ENCODE results near the gene TSHZ2.

Gene TSHZ2

DNA sequence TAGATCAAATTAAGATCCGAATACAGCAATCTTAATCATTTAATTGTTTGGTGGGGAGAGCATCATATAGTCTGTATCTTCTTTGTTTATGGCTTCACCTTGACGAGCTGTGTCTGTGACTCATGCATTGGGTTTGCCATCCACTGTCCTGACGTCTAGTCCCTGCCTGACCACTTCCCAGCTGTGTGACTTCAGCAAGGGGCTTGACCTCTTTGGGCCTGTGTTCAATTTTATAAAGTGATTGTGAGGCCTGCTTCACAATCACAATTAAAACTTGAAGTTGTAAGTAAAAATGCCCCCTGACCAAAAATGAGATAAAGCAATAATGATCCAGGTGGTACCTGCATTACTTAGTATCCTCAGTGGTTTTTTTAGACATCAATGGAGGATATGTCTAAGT, 412.2 kb downstream of the TSHZ2 start:
- TF ChIP-seq TEAD4 (IDR thresholded peaks at IDR 0.05) = no peak

DNA sequence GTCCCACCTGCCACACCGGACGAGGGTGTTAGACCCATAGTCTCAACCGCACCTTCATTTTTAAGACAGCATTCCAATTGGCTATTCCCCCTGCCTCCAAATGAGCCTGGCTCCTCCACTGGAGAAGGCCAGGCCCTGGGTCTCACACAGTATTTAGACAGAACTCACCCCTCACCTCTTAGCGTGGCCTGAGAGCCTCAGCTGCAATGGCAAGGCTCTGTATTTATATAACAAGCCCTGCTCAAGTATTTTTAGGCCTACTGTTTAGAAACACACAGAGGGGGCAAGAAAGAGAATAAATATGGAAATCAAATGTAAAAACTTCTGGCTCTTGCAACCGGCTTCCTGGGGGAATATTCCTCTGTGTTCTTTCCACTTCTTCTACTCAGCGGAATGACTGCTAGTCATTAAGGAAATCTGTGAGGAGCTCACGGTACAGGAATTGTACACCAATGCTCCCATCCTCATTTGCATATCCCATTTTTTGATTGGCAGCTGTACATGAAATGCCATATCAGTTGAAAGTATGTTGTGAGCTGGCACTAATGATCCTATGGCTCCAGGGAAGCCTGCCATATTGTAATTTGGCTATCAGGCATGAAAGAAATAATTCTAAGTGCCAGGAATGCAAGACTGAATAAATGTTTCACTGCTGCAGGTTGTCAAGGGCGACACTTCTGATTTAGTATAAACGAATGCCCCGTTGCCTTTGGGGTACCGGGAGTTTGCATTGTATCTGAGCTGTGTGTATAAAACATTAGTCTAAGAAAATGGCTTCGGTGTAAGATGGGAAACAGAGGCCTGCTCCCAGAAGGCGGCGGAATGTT, 414.0 kb downstream of the TSHZ2 start:
- no peak for TF ChIP-seq EP300 (IDR thresholded peaks at IDR 0.05; ENCODE audit: borderline replicate concordance)
- TF ChIP-seq TAF1 (IDR thresholded peaks at IDR 0.05; ENCODE audit: low read depth) = no peak
- TF ChIP-seq, protein P1, sequence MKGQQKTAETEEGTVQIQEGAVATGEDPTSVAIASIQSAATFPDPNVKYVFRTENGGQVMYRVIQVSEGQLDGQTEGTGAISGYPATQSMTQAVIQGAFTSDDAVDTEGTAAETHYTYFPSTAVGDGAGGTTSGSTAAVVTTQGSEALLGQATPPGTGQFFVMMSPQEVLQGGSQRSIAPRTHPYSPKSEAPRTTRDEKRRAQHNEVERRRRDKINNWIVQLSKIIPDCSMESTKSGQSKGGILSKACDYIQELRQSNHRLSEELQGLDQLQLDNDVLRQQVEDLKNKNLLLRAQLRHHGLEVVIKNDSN (IDR thresholded peaks at IDR 0.05) = no peak
- no peak for TF ChIP-seq FOXM1 (IDR thresholded peaks at IDR 0.05; ENCODE audit: borderline replicate concordance, low read depth)
- TF ChIP-seq, protein P2, sequence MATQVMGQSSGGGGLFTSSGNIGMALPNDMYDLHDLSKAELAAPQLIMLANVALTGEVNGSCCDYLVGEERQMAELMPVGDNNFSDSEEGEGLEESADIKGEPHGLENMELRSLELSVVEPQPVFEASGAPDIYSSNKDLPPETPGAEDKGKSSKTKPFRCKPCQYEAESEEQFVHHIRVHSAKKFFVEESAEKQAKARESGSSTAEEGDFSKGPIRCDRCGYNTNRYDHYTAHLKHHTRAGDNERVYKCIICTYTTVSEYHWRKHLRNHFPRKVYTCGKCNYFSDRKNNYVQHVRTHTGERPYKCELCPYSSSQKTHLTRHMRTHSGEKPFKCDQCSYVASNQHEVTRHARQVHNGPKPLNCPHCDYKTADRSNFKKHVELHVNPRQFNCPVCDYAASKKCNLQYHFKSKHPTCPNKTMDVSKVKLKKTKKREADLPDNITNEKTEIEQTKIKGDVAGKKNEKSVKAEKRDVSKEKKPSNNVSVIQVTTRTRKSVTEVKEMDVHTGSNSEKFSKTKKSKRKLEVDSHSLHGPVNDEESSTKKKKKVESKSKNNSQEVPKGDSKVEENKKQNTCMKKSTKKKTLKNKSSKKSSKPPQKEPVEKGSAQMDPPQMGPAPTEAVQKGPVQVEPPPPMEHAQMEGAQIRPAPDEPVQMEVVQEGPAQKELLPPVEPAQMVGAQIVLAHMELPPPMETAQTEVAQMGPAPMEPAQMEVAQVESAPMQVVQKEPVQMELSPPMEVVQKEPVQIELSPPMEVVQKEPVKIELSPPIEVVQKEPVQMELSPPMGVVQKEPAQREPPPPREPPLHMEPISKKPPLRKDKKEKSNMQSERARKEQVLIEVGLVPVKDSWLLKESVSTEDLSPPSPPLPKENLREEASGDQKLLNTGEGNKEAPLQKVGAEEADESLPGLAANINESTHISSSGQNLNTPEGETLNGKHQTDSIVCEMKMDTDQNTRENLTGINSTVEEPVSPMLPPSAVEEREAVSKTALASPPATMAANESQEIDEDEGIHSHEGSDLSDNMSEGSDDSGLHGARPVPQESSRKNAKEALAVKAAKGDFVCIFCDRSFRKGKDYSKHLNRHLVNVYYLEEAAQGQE (IDR thresholded peaks at IDR 0.05; ENCODE audit: low read depth) = no peak
- no peak for TF ChIP-seq YY1 (IDR thresholded peaks at IDR 0.05; ENCODE audit: low read depth)
- TF ChIP-seq EGR1 (IDR thresholded peaks at IDR 0.05) = no peak
- no peak for TF ChIP-seq NFIC (IDR thresholded peaks at IDR 0.05)
- no peak for TF ChIP-seq TEAD4 (IDR thresholded peaks at IDR 0.05)
- TF ChIP-seq, protein P3, sequence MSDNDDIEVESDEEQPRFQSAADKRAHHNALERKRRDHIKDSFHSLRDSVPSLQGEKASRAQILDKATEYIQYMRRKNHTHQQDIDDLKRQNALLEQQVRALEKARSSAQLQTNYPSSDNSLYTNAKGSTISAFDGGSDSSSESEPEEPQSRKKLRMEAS (IDR thresholded peaks at IDR 0.05) = no peak
- TF ChIP-seq ZBTB7A (IDR thresholded peaks at IDR 0.05; ENCODE audit: low read depth) = no peak
- no peak for TF ChIP-seq RAD21 (IDR thresholded peaks at IDR 0.05; ENCODE audit: low read depth)
- no peak for TF ChIP-seq CREB1 (IDR thresholded peaks at IDR 0.05; ENCODE audit: low read depth)
- TF ChIP-seq CEBPB (IDR thresholded peaks at IDR 0.05) = no peak
- no peak for TF ChIP-seq TCF12 (IDR thresholded peaks at IDR 0.05; ENCODE audit: low read depth)

DNA sequence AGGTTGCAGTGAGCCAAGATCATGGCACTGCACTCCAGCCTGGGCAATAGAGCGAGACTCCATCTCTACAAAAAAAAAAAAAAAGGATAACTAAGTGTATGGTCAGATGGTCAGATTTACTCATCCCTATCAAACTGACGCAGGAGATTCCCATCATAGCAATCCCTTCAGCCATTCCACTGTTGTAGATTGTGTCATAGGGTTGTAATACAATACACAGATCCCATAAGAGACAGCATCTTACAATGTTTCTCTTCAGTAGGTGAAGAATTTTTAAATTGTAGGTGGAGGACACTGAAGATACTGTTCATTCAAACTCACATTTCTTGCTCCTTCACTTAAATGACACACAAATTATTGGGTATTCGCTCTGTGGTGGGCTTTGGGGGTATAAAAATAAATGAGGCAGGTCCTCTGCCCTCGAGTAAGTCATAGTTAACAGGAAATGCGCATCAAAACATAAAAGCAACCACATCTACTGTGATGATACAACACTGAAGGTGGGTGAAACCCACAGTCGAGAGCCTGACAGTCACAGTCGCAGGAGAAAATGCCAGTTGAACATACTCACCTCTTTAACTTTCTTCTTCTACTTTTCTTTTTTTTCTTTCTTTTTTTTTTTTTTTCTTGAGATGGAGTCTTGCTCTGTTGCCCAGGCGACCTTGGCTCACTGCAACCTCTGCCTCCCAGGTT, 416.0 kb downstream of the TSHZ2 start:
- TF ChIP-seq TCF12 (IDR thresholded peaks at IDR 0.05; ENCODE audit: low read depth) = no peak
- TF ChIP-seq EP300 (IDR thresholded peaks at IDR 0.05; ENCODE audit: borderline replicate concordance) = no peak
- TF ChIP-seq NFIC (IDR thresholded peaks at IDR 0.05) = no peak
- no peak for TF ChIP-seq CEBPB (IDR thresholded peaks at IDR 0.05)
- TF ChIP-seq, protein P2 (IDR thresholded peaks at IDR 0.05; ENCODE audit: low read depth) = no peak
- no peak for TF ChIP-seq YY1 (IDR thresholded peaks at IDR 0.05; ENCODE audit: low read depth)
- TF ChIP-seq, protein P3 (IDR thresholded peaks at IDR 0.05) = no peak
- no peak for TF ChIP-seq TEAD4 (IDR thresholded peaks at IDR 0.05)
- TF ChIP-seq TAF1 (IDR thresholded peaks at IDR 0.05; ENCODE audit: low read depth) = no peak

DNA sequence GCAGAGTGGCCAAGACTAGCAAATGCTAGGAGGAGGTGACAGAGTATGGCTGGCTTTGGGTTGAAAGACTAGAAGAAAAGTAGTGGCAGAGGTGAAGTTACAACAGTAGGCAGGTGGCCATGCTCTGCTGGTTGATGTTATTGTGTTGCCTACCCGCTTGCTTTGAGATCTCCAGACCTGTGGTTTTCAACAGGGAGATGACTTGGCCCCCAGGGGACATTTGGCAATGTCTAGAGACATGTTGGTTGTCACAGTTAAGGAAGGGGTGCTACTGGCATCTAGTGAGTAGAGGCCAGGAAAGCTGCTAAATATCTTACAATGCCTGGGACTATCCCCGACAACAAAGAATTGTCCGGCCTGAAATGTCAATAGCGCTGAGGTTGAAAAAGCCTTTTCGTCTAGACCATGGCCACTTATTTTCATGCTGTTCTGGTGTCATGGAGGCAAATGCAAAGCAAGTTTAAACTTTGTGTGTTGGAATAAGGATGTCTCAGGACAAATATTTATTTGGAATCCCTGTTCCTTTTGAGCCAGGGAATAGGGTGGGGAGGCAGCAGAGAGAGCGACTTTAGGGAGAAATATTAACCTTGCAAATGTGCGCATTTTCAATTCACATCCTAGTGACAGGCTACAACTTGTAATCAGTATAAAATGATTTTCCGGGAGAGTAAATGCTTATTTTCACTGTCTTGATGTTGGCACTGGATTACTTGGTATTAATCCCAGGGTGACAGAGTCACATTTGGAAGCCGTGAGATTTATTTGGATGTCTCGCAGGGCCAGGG, 417.6 kb downstream of the TSHZ2 start:
- TF ChIP-seq TEAD4 (IDR thresholded peaks at IDR 0.05) = no peak
- no peak for TF ChIP-seq RAD21 (IDR thresholded peaks at IDR 0.05; ENCODE audit: low read depth)
- TF ChIP-seq ZBTB7A (IDR thresholded peaks at IDR 0.05; ENCODE audit: low read depth) = no peak
- no peak for TF ChIP-seq CEBPB (IDR thresholded peaks at IDR 0.05)
- TF ChIP-seq NFIC (IDR thresholded peaks at IDR 0.05) = no peak
- TF ChIP-seq, protein P2 (IDR thresholded peaks at IDR 0.05; ENCODE audit: low read depth) = no peak
- TF ChIP-seq, protein P1 (IDR thresholded peaks at IDR 0.05) = no peak
- TF ChIP-seq TCF12 (IDR thresholded peaks at IDR 0.05; ENCODE audit: low read depth) = no peak
- TF ChIP-seq, protein P3 (IDR thresholded peaks at IDR 0.05) = no peak
- no peak for TF ChIP-seq YY1 (IDR thresholded peaks at IDR 0.05; ENCODE audit: low read depth)
- no peak for TF ChIP-seq EP300 (IDR thresholded peaks at IDR 0.05; ENCODE audit: borderline replicate concordance)

All from Ishikawa (cell line).